Measurements from ENCODE around the gene KRTAP4-4.
"Not testable (repeated sequence)": the region's sequence is repeated elsewhere in the genome, so short reads cannot be mapped to it uniquely, and the experiment has no call there.

- TF ChIP-seq MZF1 (tag by site-specific recombination; IDR thresholded peaks at IDR 0.05; ENCODE audit: borderline replicate concordance); GLI4 (tag by site-specific recombination; IDR thresholded peaks at IDR 0.05): not testable (repeated sequence)
Measured at GRCh38 chr17:41119696-41120690, 40.6 kb downstream of the KRTAP4-4 start.

Measured in HEK293 (cell line).